Measurements from ENCODE around the gene ANO1. TPM values are rescaled to one million over a fixed set of nuclear protein-coding genes. Genes with fewer than 3 reads are reported as not detected.
A peak's percentile ranks its signal among the peaks of the same experiment; 100 is the strongest.

Gene ANO1
- total RNA-seq, 1 donor from 2014 or later = not detected

GRCh38 chr11:70186936-70187335, 108.8 kb downstream of the ANO1 start:
- H3K27ac Mint-ChIP-seq (ENCODE audit: unreplicated experiment) = no peak overlapping the region
- no peaks in the 10 kb centered on the region for H3K36me3 Mint-ChIP-seq (ENCODE audit: unreplicated experiment)
- peaks cover 3% of the 10 kb centered on the region for H3K4me1 Mint-ChIP-seq (ENCODE audit: unreplicated experiment)
- DNase-seq (ENCODE audit: extremely low spot score, unreplicated experiment) = no peak
- H3K27me3 Mint-ChIP-seq (ENCODE audit: unreplicated experiment) = peaks cover 31% of the 10 kb centered on the region
- TF ChIP-seq, protein P1, sequence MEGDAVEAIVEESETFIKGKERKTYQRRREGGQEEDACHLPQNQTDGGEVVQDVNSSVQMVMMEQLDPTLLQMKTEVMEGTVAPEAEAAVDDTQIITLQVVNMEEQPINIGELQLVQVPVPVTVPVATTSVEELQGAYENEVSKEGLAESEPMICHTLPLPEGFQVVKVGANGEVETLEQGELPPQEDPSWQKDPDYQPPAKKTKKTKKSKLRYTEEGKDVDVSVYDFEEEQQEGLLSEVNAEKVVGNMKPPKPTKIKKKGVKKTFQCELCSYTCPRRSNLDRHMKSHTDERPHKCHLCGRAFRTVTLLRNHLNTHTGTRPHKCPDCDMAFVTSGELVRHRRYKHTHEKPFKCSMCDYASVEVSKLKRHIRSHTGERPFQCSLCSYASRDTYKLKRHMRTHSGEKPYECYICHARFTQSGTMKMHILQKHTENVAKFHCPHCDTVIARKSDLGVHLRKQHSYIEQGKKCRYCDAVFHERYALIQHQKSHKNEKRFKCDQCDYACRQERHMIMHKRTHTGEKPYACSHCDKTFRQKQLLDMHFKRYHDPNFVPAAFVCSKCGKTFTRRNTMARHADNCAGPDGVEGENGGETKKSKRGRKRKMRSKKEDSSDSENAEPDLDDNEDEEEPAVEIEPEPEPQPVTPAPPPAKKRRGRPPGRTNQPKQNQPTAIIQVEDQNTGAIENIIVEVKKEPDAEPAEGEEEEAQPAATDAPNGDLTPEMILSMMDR (IDR thresholded peaks at IDR 0.05) = no peak
- no peaks in the 10 kb centered on the region for H3K9me3 Mint-ChIP-seq (ENCODE audit: unreplicated experiment)
- no peak overlapping the region for H3K4me3 Mint-ChIP-seq (ENCODE audit: unreplicated experiment)

GRCh38 chr11:70187771-70188170, 109.7 kb downstream of the ANO1 start:
- no peak for DNase-seq (ENCODE audit: extremely low spot score, unreplicated experiment)
- TF ChIP-seq, protein P1 (IDR thresholded peaks at IDR 0.05) = no peak
- no peak overlapping the region for H3K27ac Mint-ChIP-seq (ENCODE audit: unreplicated experiment)
- H3K27me3 Mint-ChIP-seq (ENCODE audit: unreplicated experiment) = peaks cover 28% of the 10 kb centered on the region
- no peaks in the 10 kb centered on the region for H3K9me3 Mint-ChIP-seq (ENCODE audit: unreplicated experiment)
- no peak overlapping the region for H3K4me3 Mint-ChIP-seq (ENCODE audit: unreplicated experiment)
- no peaks in the 10 kb centered on the region for H3K36me3 Mint-ChIP-seq (ENCODE audit: unreplicated experiment)
- peaks cover 3% of the 10 kb centered on the region for H3K4me1 Mint-ChIP-seq (ENCODE audit: unreplicated experiment)

DNA sequence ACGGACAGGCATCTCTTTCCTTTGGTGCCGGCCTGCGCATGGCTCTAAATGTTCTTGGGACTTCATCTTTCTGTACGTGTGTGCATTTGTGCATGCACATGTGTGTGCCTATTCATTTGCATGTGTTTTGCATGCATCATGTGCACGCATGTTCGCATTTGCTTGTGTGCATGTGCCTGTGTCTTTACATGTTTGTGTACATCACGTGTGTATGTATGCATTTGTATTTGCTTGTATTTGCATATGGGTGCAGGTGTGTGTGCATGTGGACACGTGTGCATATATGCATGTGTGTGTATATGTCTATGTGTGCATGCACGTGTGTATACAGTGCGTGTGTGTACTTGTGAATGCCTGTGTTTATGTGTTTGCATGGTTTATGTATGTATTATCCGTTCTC, 111.5 kb downstream of the ANO1 start:
- Mint-ChIP-seq H3K36me3 (ENCODE audit: unreplicated experiment) (no peaks in the 10 kb centered on the region), H3K4me1 (ENCODE audit: unreplicated experiment) (peaks cover 3% of the 10 kb centered on the region), H3K27ac (ENCODE audit: unreplicated experiment) (no peak overlapping the region), H3K4me3 (ENCODE audit: unreplicated experiment) (no peak overlapping the region), H3K9me3 (ENCODE audit: unreplicated experiment) (no peaks in the 10 kb centered on the region), H3K27me3 (ENCODE audit: unreplicated experiment) (peaks cover 21% of the 10 kb centered on the region)
- no peak for DNase-seq (ENCODE audit: extremely low spot score, unreplicated experiment)
- TF ChIP-seq, protein P1 (IDR thresholded peaks at IDR 0.05) = no peak

- peak; percentile 92 for DNase-seq (ENCODE audit: extremely low spot score, unreplicated experiment)
Observed at GRCh38 chr11:70191495-70192140, 113.5 kb downstream of the ANO1 start.

DNA sequence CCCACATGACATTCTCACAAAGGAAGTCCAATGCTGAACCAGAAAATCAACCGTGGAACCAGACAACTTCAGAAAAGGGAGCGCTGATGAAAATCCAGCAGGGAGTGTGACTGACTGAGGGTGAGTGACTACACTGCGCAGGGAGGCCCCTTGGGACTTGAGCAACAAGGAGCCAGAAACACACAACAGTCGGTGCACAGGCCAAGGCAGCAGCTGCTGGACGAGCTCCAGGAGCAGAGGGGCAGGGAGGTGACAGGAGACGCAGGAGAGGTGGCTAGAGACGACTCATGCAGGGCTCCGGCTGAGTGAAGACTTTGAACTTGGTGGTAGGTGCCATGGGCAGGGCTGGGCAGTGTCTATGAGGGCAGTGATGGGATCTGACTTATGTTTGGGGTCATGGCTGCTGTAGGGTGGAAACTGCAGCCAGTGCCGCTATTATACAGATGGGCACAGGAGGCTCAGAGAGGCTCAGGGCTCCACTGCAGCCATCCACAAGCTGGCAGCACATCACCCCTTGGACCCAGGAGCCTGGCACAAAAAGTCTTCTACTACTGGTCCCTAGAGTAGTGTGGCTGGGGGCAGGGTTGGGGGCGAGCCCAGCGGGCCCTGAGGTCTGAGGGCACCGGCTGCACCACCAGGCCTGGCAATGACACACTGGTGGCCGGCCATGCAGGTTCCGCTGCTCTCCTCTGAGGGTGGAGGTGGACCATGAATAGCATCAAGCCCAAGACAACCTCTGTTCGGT, 114.7 kb downstream of the ANO1 start:
- Mint-ChIP-seq H3K9me3 (ENCODE audit: unreplicated experiment) (no peaks in the 10 kb centered on the region), H3K27ac (ENCODE audit: unreplicated experiment) (no peak overlapping the region), H3K4me1 (ENCODE audit: unreplicated experiment) (peaks cover 3% of the 10 kb centered on the region), H3K4me3 (ENCODE audit: unreplicated experiment) (no peak overlapping the region), H3K36me3 (ENCODE audit: unreplicated experiment) (no peaks in the 10 kb centered on the region), H3K27me3 (ENCODE audit: unreplicated experiment) (peaks cover 10% of the 10 kb centered on the region)
- TF ChIP-seq, protein P1 (IDR thresholded peaks at IDR 0.05) = no peak
- DNase-seq (ENCODE audit: extremely low spot score, unreplicated experiment) = no peak

More at GRCh38 chr11:70191495-70192140, 113.5 kb downstream of the ANO1 start:
- Mint-ChIP-seq H3K27me3 (ENCODE audit: unreplicated experiment) (peaks cover 15% of the 10 kb centered on the region), H3K4me3 (ENCODE audit: unreplicated experiment) (no peak overlapping the region), H3K4me1 (ENCODE audit: unreplicated experiment) (peaks cover 3% of the 10 kb centered on the region), H3K27ac (ENCODE audit: unreplicated experiment) (no peak overlapping the region), H3K9me3 (ENCODE audit: unreplicated experiment) (no peaks in the 10 kb centered on the region), H3K36me3 (ENCODE audit: unreplicated experiment) (no peaks in the 10 kb centered on the region)
- TF ChIP-seq, protein P1 (IDR thresholded peaks at IDR 0.05) = peak; percentile 96

Data from osteocyte (in vitro differentiated cells).